Measurements from ENCODE around the gene TMCO4.

DNA sequence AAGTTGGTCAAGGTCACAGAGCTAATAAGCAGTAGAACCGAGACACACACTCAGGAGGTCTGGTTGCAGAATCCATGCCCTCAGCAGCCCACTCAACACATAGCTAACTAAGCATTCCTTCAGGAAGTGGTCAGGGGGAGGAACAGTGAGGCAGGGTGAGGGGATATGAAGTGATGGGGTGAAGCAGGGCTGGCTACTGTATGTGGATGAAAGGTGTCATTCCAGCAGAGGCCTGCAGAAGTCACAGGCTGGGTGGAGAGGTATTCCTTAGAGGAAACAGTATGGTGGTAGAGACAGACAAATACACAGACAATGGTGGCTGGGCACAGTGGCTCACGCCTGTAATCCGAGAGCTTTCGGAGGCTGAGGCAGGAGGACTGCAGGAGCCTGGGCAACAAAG is 14.1 kb downstream of the TMCO4 start:
- TF ChIP-seq EZH2phosphoT487 (IDR thresholded peaks at IDR 0.05; ENCODE audit: low read depth), result no peak
- TF ChIP-seq, protein P1, sequence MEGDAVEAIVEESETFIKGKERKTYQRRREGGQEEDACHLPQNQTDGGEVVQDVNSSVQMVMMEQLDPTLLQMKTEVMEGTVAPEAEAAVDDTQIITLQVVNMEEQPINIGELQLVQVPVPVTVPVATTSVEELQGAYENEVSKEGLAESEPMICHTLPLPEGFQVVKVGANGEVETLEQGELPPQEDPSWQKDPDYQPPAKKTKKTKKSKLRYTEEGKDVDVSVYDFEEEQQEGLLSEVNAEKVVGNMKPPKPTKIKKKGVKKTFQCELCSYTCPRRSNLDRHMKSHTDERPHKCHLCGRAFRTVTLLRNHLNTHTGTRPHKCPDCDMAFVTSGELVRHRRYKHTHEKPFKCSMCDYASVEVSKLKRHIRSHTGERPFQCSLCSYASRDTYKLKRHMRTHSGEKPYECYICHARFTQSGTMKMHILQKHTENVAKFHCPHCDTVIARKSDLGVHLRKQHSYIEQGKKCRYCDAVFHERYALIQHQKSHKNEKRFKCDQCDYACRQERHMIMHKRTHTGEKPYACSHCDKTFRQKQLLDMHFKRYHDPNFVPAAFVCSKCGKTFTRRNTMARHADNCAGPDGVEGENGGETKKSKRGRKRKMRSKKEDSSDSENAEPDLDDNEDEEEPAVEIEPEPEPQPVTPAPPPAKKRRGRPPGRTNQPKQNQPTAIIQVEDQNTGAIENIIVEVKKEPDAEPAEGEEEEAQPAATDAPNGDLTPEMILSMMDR (IDR thresholded peaks at IDR 0.05; ENCODE audit: low read depth, low read length), result no peak
